Sciatic nerve (tissue), 2 donors: ENCODE results near the gene SMCO4. TPM values are rescaled to one million over a fixed set of nuclear protein-coding genes. Genes with fewer than 3 reads are reported as not detected.

Experiments used
- ATAC-seq: fragments of 200-7000 bp; cut with Tn5 transposase; one replicate; pipeline ENCODE4 v1.9.1; 2020; ENCODE audit warnings: mild to moderate bottlenecking, moderate library complexity
- DNase-seq: peaks from one replicate; pipeline ENCODE4 v3.0.0-alpha.2; 2020; ENCODE audit warnings: low spot score
- intact Hi-C: fragments of 100-400 bp; cut with DNase I; formaldehyde crosslinking; loops from one replicate; pipeline ENCODE4 v1.14.2; 2022
- total RNA-seq: library from RNA; stranded (reverse); fragmentation: NEBNext Ultra II Directional; extraction: Animal tissue kit (Norgen Biotek cat#: 25700); gene quantifications from one replicate; pipeline ENCODE4 v1.2.1, GENCODE V29; 2021
- donor health status: DM: no; HTN: no; CAD: no.
- donor health status: DM: no; HTN: no; CAD: no.

The SMCO4 gene
- total RNA-seq, 1 donor from 2014 or later: 12.3 TPM

- intact Hi-C loops: no loop called here
- ATAC-seq (no peak), DNase-seq (no peak)
These were observed 26.1 kb downstream of the SMCO4 start for GRCh38 chr11:93517041-93517440.

GRCh38 chr11:93515441-93516025 lies 27.7 kb downstream of the SMCO4 start:
- DNase-seq: no peak
- intact Hi-C loops: no loop called here
- no peak for ATAC-seq

GRCh38 chr11:93514712-93515111 lies 28.5 kb downstream of the SMCO4 start:
- DNase-seq (no peak), ATAC-seq (no peak)
- intact Hi-C loops: no loop called here

- ATAC-seq (no peak), DNase-seq (no peak)
- intact Hi-C loops: no loop called here
These were observed 29.4 kb downstream of the SMCO4 start for GRCh38 chr11:93513772-93514171.

GRCh38 chr11:93512949-93513667 lies 30.1 kb downstream of the SMCO4 start:
- DNase-seq (no peak), ATAC-seq (no peak)
- intact Hi-C loops: no loop called here

- DNase-seq: no peak
- intact Hi-C loops: no loop called here
- no peak for ATAC-seq
These were observed 31.1 kb downstream of the SMCO4 start for GRCh38 chr11:93512073-93512475.

GRCh38 chr11:93510196-93510873 lies 32.9 kb downstream of the SMCO4 start:
- intact Hi-C loops: no loop called here
- ATAC-seq (no peak), DNase-seq (no peak)

- no peak for ATAC-seq
- intact Hi-C loops: no loop called here
These were observed 35.7 kb downstream of the SMCO4 start for GRCh38 chr11:93507517-93507916.

GRCh38 chr11:93505703-93506102 lies 37.5 kb downstream of the SMCO4 start:
- no peak for ATAC-seq

More at GRCh38 chr11:93507517-93507916, 35.7 kb downstream of the SMCO4 start:
- DNase-seq: no peak

GRCh38 chr11:93504110-93505095 lies 38.8 kb downstream of the SMCO4 start:
- intact Hi-C loops: no loop called here
- ATAC-seq (no peak), DNase-seq (no peak)

More at GRCh38 chr11:93505703-93506102, 37.5 kb downstream of the SMCO4 start:
- DNase-seq: no peak
- intact Hi-C loops: no loop called here

GRCh38 chr11:93501856-93502255 lies 41.3 kb downstream of the SMCO4 start:
- DNase-seq: no peak
- no peak for ATAC-seq
- intact Hi-C loops: no loop called here

- intact Hi-C loops: no loop called here
- no peak for ATAC-seq
- no peak for DNase-seq
These were observed 42.4 kb downstream of the SMCO4 start for GRCh38 chr11:93500759-93501158.

- DNase-seq (no peak), ATAC-seq (no peak)
- intact Hi-C loops: no loop called here
These were observed 44.5 kb downstream of the SMCO4 start for GRCh38 chr11:93498641-93499040.

- intact Hi-C loops: no loop called here
- DNase-seq (no peak), ATAC-seq (no peak)
These were observed 45.0 kb downstream of the SMCO4 start for GRCh38 chr11:93498161-93498560.

GRCh38 chr11:93497596-93497995 lies 45.6 kb downstream of the SMCO4 start:
- DNase-seq (no peak), ATAC-seq (peak; percentile 20)
- intact Hi-C loops: no loop called here

- no peak for DNase-seq
- no peak for ATAC-seq
- intact Hi-C loops: no loop called here
These were observed 48.8 kb downstream of the SMCO4 start for GRCh38 chr11:93494357-93494756.

- intact Hi-C loops: no loop called here
- ATAC-seq: no peak
- no peak for DNase-seq
These were observed 49.8 kb downstream of the SMCO4 start for GRCh38 chr11:93493252-93493897.

GRCh38 chr11:93492464-93493251 lies 50.5 kb downstream of the SMCO4 start:
- DNase-seq: no peak
- intact Hi-C loops: no loop called here
- ATAC-seq: no peak
